HG03521 (cell line): Measurements from ENCODE around the gene SLC43A3.
A peak's percentile ranks its signal among the peaks of the same experiment; 100 is the strongest.

Experiments
- ATAC-seq: cut with Tn5 transposase; IDR thresholded peaks from one replicate; pipeline ENCODE4 v1.9.1; 2021; ENCODE audit warnings: mild to moderate bottlenecking, moderate library complexity; ENCODE audit not compliant: unreplicated experiment

SLC43A3 gene

GRCh38 chr11:57430952-57431351 is 4.0 kb upstream of the SLC43A3 start:
- no peak for ATAC-seq

- ATAC-seq, result no peak
Observed at GRCh38 chr11:57429946-57430345, 3.0 kb upstream of the SLC43A3 start.

GRCh38 chr11:57428643-57429042 is 1.7 kb upstream of the SLC43A3 start:
- no peak for ATAC-seq

DNA sequence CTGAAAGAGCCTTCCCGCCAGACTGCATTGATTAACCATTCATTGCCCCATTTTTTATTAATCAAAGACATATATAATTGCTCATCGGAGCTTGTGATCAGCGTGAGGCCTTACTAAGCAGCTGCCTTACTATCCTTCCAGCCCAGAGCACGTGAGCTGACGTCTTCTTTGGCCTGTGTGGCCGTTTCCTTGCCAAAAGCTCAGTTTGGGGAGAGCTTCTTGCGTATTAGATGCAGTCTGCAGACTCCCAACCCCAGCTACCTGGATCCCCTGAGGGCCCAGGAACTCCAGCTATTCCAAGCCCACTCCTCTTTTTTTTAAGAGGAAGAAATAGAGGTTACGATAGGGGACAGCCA is 784 bp upstream of the SLC43A3 start:
- ATAC-seq, result no peak

GRCh38 chr11:57426439-57426928 is 437 bp downstream of the SLC43A3 start:
- no peak for ATAC-seq

DNA sequence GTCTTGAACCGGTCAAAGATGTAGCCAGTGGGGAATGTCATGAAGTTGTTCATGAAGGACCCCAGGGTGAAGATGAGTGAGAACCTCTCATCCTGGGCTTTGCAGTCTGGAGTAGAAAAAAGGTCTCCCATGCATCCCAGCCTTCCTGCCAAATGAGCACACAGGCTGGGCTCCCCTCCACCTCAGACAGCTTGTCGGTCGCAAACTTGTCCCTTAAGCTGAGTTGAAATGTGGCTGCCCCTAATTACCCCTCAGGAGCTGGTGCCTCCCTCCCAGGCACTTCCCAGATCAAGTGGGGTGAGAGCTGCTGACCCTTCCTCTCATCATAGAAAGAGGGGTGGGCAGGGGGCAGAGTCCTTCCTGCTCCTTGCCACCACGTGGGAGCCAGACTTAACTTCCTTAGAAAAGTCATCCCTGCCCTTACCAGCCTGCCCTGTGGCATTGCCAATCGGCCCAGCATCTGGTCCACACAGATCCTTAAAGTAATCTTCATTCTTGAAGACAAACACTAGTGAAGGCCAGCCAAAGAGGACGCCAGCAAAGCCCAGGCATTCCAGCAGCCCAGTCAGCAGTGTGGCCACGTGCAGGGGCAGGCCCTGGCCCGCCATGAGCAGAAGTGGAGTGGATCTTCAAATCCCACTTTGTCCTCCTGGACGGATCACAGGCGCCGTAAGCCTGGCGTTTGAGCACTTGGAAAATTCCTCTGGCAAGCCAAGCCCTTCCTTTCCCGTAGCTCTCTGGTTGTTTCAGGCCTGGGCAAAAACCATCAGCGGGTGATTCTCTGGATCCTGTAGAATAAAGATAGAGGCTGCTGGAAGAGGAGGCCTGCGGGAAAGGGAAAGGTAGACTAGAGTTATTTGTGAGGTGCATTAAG is 1.1 kb downstream of the SLC43A3 start:
- ATAC-seq, result no peak

GRCh38 chr11:57424792-57425564 is 1.9 kb downstream of the SLC43A3 start:
- ATAC-seq, result peak; percentile 87

- ATAC-seq, result no peak
Observed at GRCh38 chr11:57424137-57424791, 2.7 kb downstream of the SLC43A3 start.

DNA sequence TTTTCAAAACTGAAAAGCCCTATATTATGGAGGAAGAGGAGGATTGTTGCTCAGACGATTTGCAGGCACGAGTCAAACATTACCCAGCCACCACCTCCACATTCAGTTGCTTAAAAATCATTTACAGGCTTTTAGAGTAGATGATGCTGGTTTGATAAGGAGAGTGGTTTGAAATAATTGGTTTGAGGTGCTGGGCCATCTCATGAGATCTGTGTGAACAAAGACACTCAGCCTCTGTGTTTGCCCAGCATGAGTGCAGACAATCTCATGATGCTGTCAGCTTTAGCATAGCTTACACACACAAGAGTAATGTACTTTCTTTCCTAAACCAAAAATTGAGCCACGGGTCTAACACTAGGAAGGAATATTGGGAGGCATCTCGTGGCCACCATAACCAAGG is 4.3 kb downstream of the SLC43A3 start:
- no peak for ATAC-seq

GRCh38 chr11:57421805-57422204 is 5.1 kb downstream of the SLC43A3 start:
- no peak for ATAC-seq

GRCh38 chr11:57421066-57421465 is 5.9 kb downstream of the SLC43A3 start:
- no peak for ATAC-seq

DNA sequence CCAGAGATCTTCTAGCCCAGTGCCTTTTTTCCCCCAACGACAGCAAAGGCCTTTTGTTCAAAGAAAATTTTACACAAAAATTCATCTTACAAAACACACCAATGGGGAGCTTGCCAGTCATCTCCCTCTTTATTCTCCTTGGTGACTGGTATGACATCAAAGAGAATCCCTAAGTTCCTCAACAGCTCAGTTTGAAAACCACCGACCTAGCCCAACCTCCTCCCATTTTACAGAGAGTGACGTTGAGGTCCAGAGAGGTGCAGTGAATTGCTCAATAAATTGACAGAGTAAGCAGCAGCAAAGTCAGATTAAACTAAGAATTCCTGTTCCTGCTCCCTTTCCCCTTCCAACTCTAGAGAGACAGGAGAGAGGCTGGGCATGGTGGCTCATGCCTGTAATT is 7.8 kb downstream of the SLC43A3 start:
- no peak for ATAC-seq

DNA sequence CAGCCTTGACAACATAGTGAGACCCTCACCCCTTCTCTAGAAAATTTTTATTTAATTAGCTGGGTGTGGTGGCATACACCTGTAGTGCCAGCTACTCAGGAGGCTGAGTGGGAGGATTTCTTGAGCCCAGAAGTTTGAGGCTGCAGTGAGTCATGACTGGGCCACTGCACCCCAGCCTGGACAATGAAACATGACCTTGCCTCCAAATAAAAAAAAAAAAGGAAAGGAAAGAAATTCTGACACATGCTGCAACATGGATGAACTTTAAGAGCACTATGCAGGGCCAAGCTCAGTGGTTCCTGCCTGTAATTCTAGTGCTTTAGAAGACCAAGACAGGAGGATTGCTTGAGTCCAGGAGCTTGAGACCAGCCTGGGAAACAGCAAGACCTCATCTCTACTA is 8.8 kb downstream of the SLC43A3 start:
- ATAC-seq, result no peak

- no peak for ATAC-seq
Observed at GRCh38 chr11:57417056-57417455, 9.9 kb downstream of the SLC43A3 start.

GRCh38 chr11:57416436-57416835 is 10.5 kb downstream of the SLC43A3 start:
- ATAC-seq, result no peak

DNA sequence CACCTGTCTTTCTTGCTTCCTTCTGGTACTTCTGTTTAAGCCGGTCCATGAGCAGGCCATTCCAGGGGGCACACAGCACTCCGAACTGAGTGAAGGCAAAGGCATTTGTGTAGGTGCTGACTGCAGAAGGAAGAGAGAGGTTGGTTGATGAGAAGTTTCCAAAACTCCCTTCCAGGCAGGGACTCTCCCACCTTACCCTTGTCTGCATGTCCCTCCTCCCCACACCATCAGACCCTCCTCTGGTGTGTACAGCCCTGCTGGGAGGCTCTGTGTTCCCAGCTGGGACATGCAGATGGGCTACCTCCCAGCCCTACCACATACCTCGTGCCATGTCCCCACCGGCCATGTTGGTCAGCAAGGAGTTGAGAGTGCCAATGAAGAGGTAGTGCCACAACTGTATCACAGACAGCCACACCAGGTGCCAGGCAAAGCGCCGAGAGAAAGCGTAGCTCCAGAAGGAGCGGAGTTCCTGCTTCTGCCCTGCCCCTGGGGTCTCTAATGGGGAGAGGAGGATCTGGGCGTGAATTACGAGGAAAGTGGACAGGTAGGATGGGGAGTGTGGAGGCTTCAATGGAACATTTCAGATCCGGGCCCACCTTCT is 12.2 kb downstream of the SLC43A3 start:
- no peak for ATAC-seq

DNA sequence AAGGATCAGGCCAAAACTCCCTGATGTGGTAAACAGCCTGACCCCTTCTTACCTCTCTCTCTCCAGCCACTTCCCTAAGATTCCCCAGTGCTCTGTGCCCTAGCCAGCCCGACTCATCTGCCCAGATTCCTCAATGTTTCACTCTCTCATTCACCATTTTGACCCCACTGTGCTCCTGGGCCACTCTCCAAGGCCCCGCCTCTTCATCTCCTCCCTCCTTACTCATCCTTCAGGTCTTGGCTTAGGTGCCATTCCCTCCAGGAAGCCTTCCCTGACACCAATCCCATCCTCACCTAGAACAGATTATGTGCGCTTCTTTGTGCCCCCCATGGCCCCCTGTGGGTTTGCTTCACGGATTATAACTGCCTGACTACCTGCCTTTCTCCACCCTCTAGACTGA is 13.2 kb downstream of the SLC43A3 start:
- ATAC-seq, result no peak

DNA sequence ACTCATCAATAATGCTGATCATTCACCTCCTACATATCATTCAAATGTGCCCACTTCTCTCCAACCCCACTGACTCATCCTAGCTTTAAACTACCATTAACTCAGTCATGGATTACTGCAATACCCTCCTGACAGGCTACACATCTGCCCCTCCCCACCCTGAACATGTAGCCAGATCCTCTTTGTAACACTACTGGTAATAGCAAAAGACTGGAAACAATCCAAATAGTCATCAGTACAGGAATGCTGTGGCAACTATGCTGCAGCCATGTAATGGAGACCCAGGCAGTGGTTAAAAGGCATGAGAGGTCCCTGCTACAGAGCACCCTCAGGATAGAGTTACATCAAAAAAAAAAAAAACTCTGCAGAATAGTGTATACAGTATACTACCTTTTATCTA is 16.6 kb downstream of the SLC43A3 start:
- ATAC-seq, result no peak

DNA sequence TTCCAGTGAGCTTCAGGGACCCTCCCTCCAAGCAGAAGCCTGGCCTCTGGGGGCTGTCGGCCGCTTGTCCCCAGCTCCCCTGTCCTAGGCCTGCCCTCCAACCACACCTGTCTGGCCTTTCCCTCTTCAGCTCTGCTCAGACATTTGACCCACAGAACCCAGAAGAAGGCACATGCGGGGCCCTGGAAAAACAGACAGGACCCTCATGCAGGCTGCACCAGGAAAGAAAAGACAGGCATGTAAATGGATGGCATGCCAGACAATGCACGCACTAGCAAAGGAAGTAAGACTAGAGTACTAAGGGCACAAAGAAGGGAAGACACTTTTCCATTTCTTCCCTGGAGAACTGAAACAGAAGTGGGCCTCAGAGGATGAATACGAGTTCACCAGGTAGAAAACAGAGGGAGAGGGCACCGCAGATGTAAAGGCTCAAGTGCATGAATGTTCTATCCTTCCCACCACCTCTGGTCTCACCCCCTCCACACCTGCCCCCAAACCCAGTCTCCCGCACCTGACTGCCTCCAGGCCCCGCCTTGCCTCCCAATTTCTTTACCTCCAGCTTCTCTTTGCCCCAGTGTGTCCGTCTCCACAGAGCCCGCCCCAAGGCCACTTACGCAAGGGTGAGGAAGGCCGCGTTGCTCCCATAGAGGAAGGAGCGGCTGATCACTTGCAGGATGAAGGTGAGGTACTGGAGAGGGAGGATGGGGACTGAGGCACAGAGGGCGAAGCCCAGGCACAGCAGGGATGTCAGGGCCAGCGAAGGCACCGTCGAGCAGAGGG is 17.4 kb downstream of the SLC43A3 start:
- no peak for ATAC-seq

DNA sequence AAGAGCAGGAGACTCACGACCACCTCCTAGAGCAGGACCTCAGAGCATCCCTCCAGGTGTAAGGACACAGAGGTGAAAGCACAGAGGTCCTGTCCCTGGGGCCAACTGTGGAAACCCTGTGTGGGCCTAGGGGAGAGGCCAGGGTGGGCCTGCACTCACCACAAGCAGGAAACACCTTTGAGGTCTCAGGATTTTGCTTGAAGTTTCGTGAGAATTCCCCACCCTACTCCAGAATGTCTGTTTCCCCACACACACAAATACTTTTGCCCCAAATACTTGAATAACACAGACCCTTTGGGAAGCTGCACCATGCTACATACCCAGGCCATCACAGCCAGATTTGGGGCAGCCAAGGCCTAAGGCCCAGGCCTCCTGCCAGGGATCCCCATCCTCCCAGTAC is 18.1 kb downstream of the SLC43A3 start:
- ATAC-seq, result no peak
